Astrocyte (in vitro differentiated cells and primary cell): Measurements from ENCODE around the gene TMEM167B. TPM values are rescaled to one million over a fixed set of nuclear protein-coding genes. Genes with fewer than 3 reads are reported as not detected.

Experiments
- DNase-seq: peaks from one replicate; pipeline ENCODE4 v3.0.0-alpha.2; 2010; ENCODE audit warnings: low read depth
- FAIRE-seq: peaks from 2 replicates; lab custom pipeline; 2011; peaks lifted over from hg19 to GRCh38; lab: Jason Lieb, UNC
- H2AFZ ChIP-seq: 2 replicates; pipeline ENCODE4 v1.6.0; 2012; ENCODE audit warnings: low read depth, low read length, inconsistent platforms
- H3K27ac ChIP-seq: 2 replicates; pipeline ENCODE4 v1.5.1; 2011; ENCODE audit warnings: low read depth, low read length, inconsistent platforms
- H3K27me3 ChIP-seq: 2 replicates; pipeline ENCODE4 v1.6.0; 2011; ENCODE audit warnings: low read length, inconsistent platforms; ENCODE audit not compliant: insufficient read depth
- H3K36me3 ChIP-seq: 2 replicates; pipeline ENCODE4 v1.5.1; 2011; ENCODE audit warnings: low read length, inconsistent platforms; ENCODE audit not compliant: insufficient read depth
- H3K4me1 ChIP-seq: 2 replicates; pipeline ENCODE4 v1.5.1; 2011; ENCODE audit warnings: low read length, inconsistent platforms; ENCODE audit not compliant: insufficient read depth
- H3K4me2 ChIP-seq: 2 replicates; pipeline ENCODE4 v1.6.0; 2012; ENCODE audit warnings: low read length, inconsistent platforms
- H3K4me3 ChIP-seq: 2 replicates; pipeline ENCODE4 v1.5.1; 2011; ENCODE audit warnings: low read depth, mild to moderate bottlenecking, low read length, inconsistent platforms; ENCODE audit not compliant: insufficient read depth
- H3K79me2 ChIP-seq: 2 replicates; pipeline ENCODE4 v1.6.0; 2012; ENCODE audit warnings: mild to moderate bottlenecking, low read length, inconsistent platforms; ENCODE audit not compliant: insufficient read depth
- H3K9ac ChIP-seq: 2 replicates; pipeline ENCODE4 v1.6.0; 2012; ENCODE audit warnings: mild to moderate bottlenecking, low read length, inconsistent platforms
- H3K9me3 ChIP-seq: 2 replicates; pipeline ENCODE4 v1.5.1; 2012; ENCODE audit warnings: low read depth, mild to moderate bottlenecking, low read length, inconsistent platforms; ENCODE audit not compliant: insufficient read depth
- H4K20me1 ChIP-seq: 2 replicates; pipeline ENCODE4 v1.6.0; 2012; ENCODE audit warnings: low read length, inconsistent platforms; ENCODE audit not compliant: insufficient read depth
- H3K27ac Mint-ChIP-seq: one replicate; pipeline ENCODE4 v1.8.0; 2021; ENCODE audit warnings: mild to moderate bottlenecking, mixed read lengths; ENCODE audit not compliant: unreplicated experiment
- H3K27me3 Mint-ChIP-seq: one replicate; pipeline ENCODE4 v1.8.0; 2021; ENCODE audit warnings: low read depth, mixed read lengths; ENCODE audit not compliant: unreplicated experiment
- H3K36me3 Mint-ChIP-seq: one replicate; pipeline ENCODE4 v1.8.0; 2021; ENCODE audit warnings: low read depth, mixed read lengths; ENCODE audit not compliant: unreplicated experiment
- H3K4me1 Mint-ChIP-seq: one replicate; pipeline ENCODE4 v1.8.0; 2021; ENCODE audit warnings: low read depth, mixed read lengths; ENCODE audit not compliant: unreplicated experiment
- H3K4me3 Mint-ChIP-seq: one replicate; pipeline ENCODE4 v1.8.0; 2021; ENCODE audit warnings: mild to moderate bottlenecking, moderate library complexity, mixed read lengths; ENCODE audit not compliant: unreplicated experiment
- H3K9me3 Mint-ChIP-seq: one replicate; pipeline ENCODE4 v1.8.0; 2021; ENCODE audit warnings: mild to moderate bottlenecking, mixed read lengths; ENCODE audit not compliant: unreplicated experiment
- CTCF ChIP-seq: IDR thresholded peaks from 2 replicates; pipeline ENCODE4 v1.5.1; 2011; ENCODE audit warnings: low read depth, mild to moderate bottlenecking, inconsistent platforms, low read length, moderate library complexity; ENCODE audit not compliant: insufficient read depth
- EZH2 ChIP-seq: IDR thresholded peaks from 2 replicates; pipeline ENCODE4 v1.6.1; 2012; ENCODE audit warnings: mild to moderate bottlenecking, low read length, inconsistent platforms; ENCODE audit not compliant: insufficient read depth
- total RNA-seq: library from RNA; stranded (reverse); gene quantifications from 2 replicates; pipeline ENCODE4 v1.2.1, GENCODE V29; 2021

TMEM167B gene
- total RNA-seq, 1 donor from 2014 or later: 31.9 TPM

- Histone ChIP-seq H3K4me3 (no peak overlapping the region), H3K27ac (no peak overlapping the region), H3K36me3 (peaks cover 23% of the 10 kb centered on the region), H3K79me2 (peaks cover 80% of the 10 kb centered on the region), H3K27me3 (no peaks in the 10 kb centered on the region), H3K9ac (no peak overlapping the region), H4K20me1 (peaks cover 62% of the 10 kb centered on the region), H3K4me1 (no peaks in the 10 kb centered on the region), H2AFZ (no peak overlapping the region), H3K4me2 (no peak overlapping the region), H3K9me3 (no peaks in the 10 kb centered on the region)
- Mint-ChIP-seq H3K9me3 (no peaks in the 10 kb centered on the region), H3K27ac (no peak overlapping the region), H3K36me3 (peaks cover 7% of the 10 kb centered on the region), H3K4me3 (no peak overlapping the region), H3K4me1 (peaks cover 13% of the 10 kb centered on the region), H3K27me3 (no peaks in the 10 kb centered on the region)
- DNase-seq: no peak
- TF ChIP-seq CTCF (no peak), EZH2 (no peak)
- no peak for FAIRE-seq
Observed at GRCh38 chr1:109069294-109069693, 21.3 kb upstream of the TMEM167B start.

- Mint-ChIP-seq H3K4me3 (peak within 1 kb of the TSS; percentile 99), H3K4me1 (peaks cover 2% of the 10 kb centered on the region), H3K27ac (peak within 1 kb of the TSS; percentile 99), H3K9me3 (no peaks in the 10 kb centered on the region), H3K36me3 (peaks cover 5% of the 10 kb centered on the region), H3K27me3 (no peaks in the 10 kb centered on the region)
- H3K36me3 ChIP-seq: no peaks in the 10 kb centered on the region
- no peaks in the 10 kb centered on the region for H3K9me3 ChIP-seq
- peak within 1 kb of the TSS; percentile 100 for H3K4me3 ChIP-seq
- peaks cover 3% of the 10 kb centered on the region for H3K4me1 ChIP-seq
- H2AFZ ChIP-seq: peak within 1 kb of the TSS; percentile 77
- FAIRE-seq (peak; percentile 20), DNase-seq (peak; percentile 95)
- H3K79me2 ChIP-seq: peaks cover 46% of the 10 kb centered on the region
- H3K9ac ChIP-seq: peak within 1 kb of the TSS; percentile 99
- peak within 1 kb of the TSS; percentile 90 for H3K4me2 ChIP-seq
- H3K27me3 ChIP-seq: no peaks in the 10 kb centered on the region
- peaks cover 17% of the 10 kb centered on the region for H4K20me1 ChIP-seq
- TF ChIP-seq CTCF (no peak), EZH2 (no peak)
- peak within 1 kb of the TSS; percentile 99 for H3K27ac ChIP-seq
Observed at GRCh38 chr1:109075531-109076490, 14.8 kb upstream of the TMEM167B start, which contains the start of gene TAF13. TSS of gene TAF13 (minus strand) at chr1:109076003. CDS start at chr1:109075947, 56 bp downstream.
